Osteoblast (primary cell): ENCODE results near the gene CD40. TPM values are rescaled to one million over a fixed set of nuclear protein-coding genes. Genes with fewer than 3 reads are reported as not detected.

ENCODE experiments used
- DNase-seq: peaks from one replicate; pipeline ENCODE4 v3.0.0; 2011; ENCODE audit warnings: low spot score, mixed read lengths; ENCODE audit not compliant: insufficient read length; ENCODE audit errors: missing footprints
- H2AFZ ChIP-seq: 2 replicates; pipeline ENCODE4 v1.6.0; 2011; ENCODE audit warnings: mild to moderate bottlenecking, low read length
- H3K27ac ChIP-seq: 2 replicates; pipeline ENCODE4 v1.5.1; 2011; ENCODE audit warnings: mild to moderate bottlenecking, low read depth, low read length, moderate library complexity
- H3K27me3 ChIP-seq: 2 replicates; pipeline ENCODE4 v1.6.0; 2012; ENCODE audit warnings: mild to moderate bottlenecking, control low read depth, inconsistent platforms, low read length, moderate library complexity; ENCODE audit not compliant: insufficient read depth
- H3K36me3 ChIP-seq: 2 replicates; pipeline ENCODE4 v1.5.1; 2011; ENCODE audit warnings: mild to moderate bottlenecking, low read length, control low read depth, moderate library complexity; ENCODE audit not compliant: insufficient read depth
- H3K4me1 ChIP-seq: 2 replicates; pipeline ENCODE4 v1.5.1; 2011; ENCODE audit warnings: mild to moderate bottlenecking, low read length, control low read depth, moderate library complexity; ENCODE audit not compliant: insufficient read depth
- H3K4me2 ChIP-seq: 2 replicates; pipeline ENCODE4 v1.6.0; 2011; ENCODE audit warnings: mild to moderate bottlenecking, low read length; ENCODE audit not compliant: insufficient read depth
- H3K4me3 ChIP-seq: fragments of 200-600 bp; sonication (generic); 3 replicates; pipeline ENCODE4 v1.5.1; 2012; ENCODE audit warnings: mild to moderate bottlenecking, low read length, inconsistent platforms; ENCODE audit not compliant: insufficient read depth
- H3K79me2 ChIP-seq: 2 replicates; pipeline ENCODE4 v1.6.0; 2012; ENCODE audit warnings: mild to moderate bottlenecking, low read length, control low read depth, inconsistent platforms; ENCODE audit not compliant: insufficient read depth
- H3K9me3 ChIP-seq: 2 replicates; pipeline ENCODE4 v1.5.1; 2011; ENCODE audit warnings: low read depth, low read length, control low read depth
- H4K20me1 ChIP-seq: 2 replicates; pipeline ENCODE4 v1.6.0; 2012; ENCODE audit warnings: mild to moderate bottlenecking, low read length, control low read depth; ENCODE audit not compliant: insufficient read depth
- total RNA-seq: library from RNA; depleted of rRNA; stranded (reverse); fragments of >200 nt; gene quantifications from 2 replicates; pipeline ENCODE4 v1.2.3, GENCODE V29; 2012
- TF ChIP-seq, protein P1 (sequence below): IDR thresholded peaks from 2 replicates; pipeline ENCODE4 v1.5.1; 2011; ENCODE audit warnings: mild to moderate bottlenecking, low read depth, low read length, moderate library complexity; ENCODE audit errors: extremely low read depth

Gene CD40
- total RNA-seq, 1 donor: 2.5 TPM

DNA sequence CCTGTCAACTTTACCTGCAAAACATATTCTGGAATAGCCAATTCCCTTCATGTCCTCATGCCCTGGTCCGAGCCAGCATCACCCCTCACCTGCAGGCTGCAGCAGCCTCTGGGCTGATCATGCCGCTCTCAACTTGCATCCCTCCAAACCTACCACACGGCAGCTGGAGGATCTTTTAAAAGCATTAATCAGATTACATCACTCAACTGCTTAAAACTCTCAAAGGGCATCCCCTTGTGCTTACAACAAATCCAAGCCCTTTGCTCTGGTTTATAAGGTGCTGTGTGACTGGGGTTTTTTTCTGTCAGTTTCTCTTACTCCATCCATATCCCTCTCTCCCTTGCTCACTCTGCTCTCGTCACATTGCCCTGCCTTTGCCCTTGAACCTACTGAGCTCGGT lies 24.0 kb downstream of the CD40 start:
- Histone ChIP-seq H3K27ac (no peak overlapping the region), H3K36me3 (no peaks in the 10 kb centered on the region), H3K4me1 (no peaks in the 10 kb centered on the region), H3K79me2 (no peaks in the 10 kb centered on the region), H4K20me1 (no peaks in the 10 kb centered on the region), H3K4me2 (no peak overlapping the region), H3K4me3 (no peak overlapping the region), H3K27me3 (peaks cover 40% of the 10 kb centered on the region), H2AFZ (no peak overlapping the region), H3K9me3 (no peaks in the 10 kb centered on the region)
- TF ChIP-seq, protein P1, sequence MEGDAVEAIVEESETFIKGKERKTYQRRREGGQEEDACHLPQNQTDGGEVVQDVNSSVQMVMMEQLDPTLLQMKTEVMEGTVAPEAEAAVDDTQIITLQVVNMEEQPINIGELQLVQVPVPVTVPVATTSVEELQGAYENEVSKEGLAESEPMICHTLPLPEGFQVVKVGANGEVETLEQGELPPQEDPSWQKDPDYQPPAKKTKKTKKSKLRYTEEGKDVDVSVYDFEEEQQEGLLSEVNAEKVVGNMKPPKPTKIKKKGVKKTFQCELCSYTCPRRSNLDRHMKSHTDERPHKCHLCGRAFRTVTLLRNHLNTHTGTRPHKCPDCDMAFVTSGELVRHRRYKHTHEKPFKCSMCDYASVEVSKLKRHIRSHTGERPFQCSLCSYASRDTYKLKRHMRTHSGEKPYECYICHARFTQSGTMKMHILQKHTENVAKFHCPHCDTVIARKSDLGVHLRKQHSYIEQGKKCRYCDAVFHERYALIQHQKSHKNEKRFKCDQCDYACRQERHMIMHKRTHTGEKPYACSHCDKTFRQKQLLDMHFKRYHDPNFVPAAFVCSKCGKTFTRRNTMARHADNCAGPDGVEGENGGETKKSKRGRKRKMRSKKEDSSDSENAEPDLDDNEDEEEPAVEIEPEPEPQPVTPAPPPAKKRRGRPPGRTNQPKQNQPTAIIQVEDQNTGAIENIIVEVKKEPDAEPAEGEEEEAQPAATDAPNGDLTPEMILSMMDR: no peak
- DNase-seq: no peak

DNA sequence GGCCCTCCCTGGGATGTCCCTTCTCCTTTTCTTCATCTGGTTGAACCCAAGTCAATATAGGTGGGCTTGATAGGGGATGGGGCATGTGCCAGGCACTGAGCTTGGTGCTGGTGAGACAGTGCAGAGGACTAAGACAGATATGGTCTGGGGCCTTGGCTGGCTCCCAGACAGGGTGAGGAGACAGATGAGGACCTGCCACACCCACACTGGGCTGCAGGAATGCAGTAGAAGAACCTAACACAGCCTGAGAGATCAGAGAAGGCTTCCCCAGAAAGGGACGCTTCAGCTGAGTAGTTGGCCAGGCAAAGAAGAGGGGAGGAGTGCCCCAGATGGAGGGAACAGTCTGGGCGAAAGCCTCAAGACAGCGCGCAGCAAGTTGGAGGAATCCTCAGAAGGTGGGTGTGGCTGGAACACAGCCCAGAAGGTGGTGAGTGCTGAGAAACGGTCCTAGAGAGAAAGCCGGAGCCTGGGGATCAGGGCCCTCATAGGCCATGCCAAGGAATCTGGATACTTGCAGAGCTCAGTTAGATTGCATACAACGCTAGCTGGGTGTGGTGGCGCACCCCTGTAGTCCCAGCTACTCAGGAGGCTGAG lies 26.4 kb downstream of the CD40 start:
- Histone ChIP-seq H2AFZ (no peak overlapping the region), H3K27me3 (peaks cover 28% of the 10 kb centered on the region), H3K4me3 (no peak overlapping the region), H3K27ac (no peak overlapping the region), H3K79me2 (no peaks in the 10 kb centered on the region), H4K20me1 (no peaks in the 10 kb centered on the region), H3K9me3 (no peaks in the 10 kb centered on the region), H3K36me3 (no peaks in the 10 kb centered on the region), H3K4me1 (no peaks in the 10 kb centered on the region), H3K4me2 (no peak overlapping the region)
- TF ChIP-seq, protein P1: no peak
- peak; percentile 18 for DNase-seq

DNA sequence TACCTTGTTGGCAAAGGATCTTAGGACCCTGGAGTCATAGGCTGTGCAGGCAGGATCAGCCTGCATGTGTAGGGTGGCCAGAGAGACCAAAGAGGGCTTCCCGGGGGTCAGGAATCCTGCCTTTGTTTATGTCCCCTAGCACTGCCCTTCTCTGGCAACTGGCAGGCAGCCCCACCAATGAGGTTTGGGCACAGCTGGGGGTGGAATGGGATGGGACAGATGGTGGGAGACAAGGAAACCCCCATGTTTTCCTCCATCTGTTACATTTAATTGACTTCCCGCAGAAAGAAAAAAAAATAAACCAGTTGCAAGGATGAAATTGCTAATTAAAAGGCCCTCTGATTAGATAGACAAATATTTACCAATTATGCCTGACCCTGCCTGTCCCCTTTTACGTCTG lies 27.6 kb downstream of the CD40 start:
- Histone ChIP-seq H3K9me3 (no peaks in the 10 kb centered on the region), H2AFZ (no peak overlapping the region), H3K4me3 (no peak overlapping the region), H3K79me2 (no peaks in the 10 kb centered on the region), H3K27me3 (peaks cover 23% of the 10 kb centered on the region), H3K27ac (no peak overlapping the region), H3K4me1 (no peaks in the 10 kb centered on the region), H3K4me2 (no peak overlapping the region), H4K20me1 (no peaks in the 10 kb centered on the region), H3K36me3 (no peaks in the 10 kb centered on the region)
- TF ChIP-seq, protein P1: no peak
- no peak for DNase-seq

DNA sequence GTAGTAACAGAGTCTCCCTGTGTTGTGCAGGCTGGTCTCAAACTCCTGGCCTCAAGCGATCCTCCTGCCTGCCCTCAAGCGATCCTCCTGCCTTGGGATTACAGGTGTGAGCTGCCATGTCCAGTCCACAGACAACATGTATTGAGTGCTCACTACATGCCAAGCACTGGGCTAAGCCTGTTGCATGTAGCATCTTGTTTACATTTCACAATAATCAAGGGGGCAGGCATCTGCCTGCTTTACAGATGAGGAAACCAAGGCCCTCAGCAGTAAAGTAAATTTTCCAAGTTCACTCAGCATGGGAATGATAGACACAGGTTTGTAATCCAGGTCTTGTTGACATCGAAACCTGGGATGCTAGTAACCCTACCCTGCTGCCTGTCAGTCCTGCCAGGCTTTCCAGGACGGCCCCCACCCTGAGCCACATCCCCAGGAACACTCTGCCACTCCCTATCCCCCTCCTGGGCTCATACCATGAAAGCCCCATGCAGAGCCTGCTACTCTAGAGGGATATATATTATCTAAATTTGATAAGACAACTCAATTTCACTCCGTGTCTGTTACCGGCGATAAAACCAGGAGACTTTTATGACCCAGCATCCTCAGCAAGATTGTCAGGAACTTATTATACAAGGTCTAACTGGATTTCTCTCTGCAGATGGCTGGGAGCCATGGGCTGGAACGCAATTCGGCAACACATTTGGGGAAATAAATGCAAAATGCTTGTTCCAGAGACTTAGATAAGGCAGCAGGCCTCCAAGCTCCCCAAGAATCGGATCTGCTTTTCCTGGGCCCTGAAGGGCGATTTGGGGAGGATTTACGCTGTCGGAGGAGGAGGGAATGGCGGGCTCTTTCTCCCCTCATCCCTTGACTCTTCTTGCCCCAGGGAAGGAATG lies 30.4 kb downstream of the CD40 start:
- Histone ChIP-seq H3K4me1 (no peaks in the 10 kb centered on the region), H3K36me3 (no peaks in the 10 kb centered on the region), H3K27me3 (peaks cover 11% of the 10 kb centered on the region), H2AFZ (no peak overlapping the region), H3K9me3 (no peaks in the 10 kb centered on the region), H3K27ac (no peak overlapping the region), H4K20me1 (no peaks in the 10 kb centered on the region), H3K4me3 (no peak overlapping the region), H3K79me2 (no peaks in the 10 kb centered on the region), H3K4me2 (no peak overlapping the region)
- DNase-seq: no peak
- TF ChIP-seq, protein P1: no peak
